PC-3 (cell line): ENCODE measurements around the gene USP19. TPM values are rescaled to one million over a fixed set of nuclear protein-coding genes. Genes with fewer than 3 reads are reported as not detected.
A peak's percentile ranks its signal among the peaks of the same experiment; 100 is the strongest.

Source experiments
- ATAC-seq: fragments of 200-7000 bp; cut with Tn5 transposase; 2 replicates; pipeline ENCODE4 v1.9.1; 2020; ENCODE audit warnings: mild to moderate bottlenecking, moderate library complexity
- BruUV-seq: library from RNA; stranded (reverse); fragments of 400-500 nt; replicated peaks from 2 replicates; lab custom pipeline; 2021; lab: Mats Ljungman, UMichigan
- CTCF ChIA-PET: fragments of 300-600 bp; sonication (Branson Sonifier 250); formaldehyde crosslinking; loops from one replicate; lab custom pipeline; 2022; ENCODE audit warnings: antibody characterized with exemption; lab: Charles Lee
- POLR2A ChIA-PET: fragments of 300-600 bp; sonication (Branson Sonifier 250); formaldehyde crosslinking; loops from one replicate; lab custom pipeline; 2022; ENCODE audit warnings: antibody characterized with exemption; ENCODE audit not compliant: unreplicated experiment; lab: Charles Lee
- DNase-seq: peaks from one replicate; pipeline ENCODE4 v3.0.0-alpha.2; 2015
- H2AFZ ChIP-seq: fragments of 300-600 bp; sonication (generic); 2 replicates; pipeline ENCODE4 v1.6.0; 2016; ENCODE audit warnings: antibody characterized with exemption, low read length
- H3F3A ChIP-seq: fragments of 300-600 bp; sonication (generic); one replicate; pipeline ENCODE4 v1.6.0; 2017; ENCODE audit warnings: antibody characterized with exemption, low read length, control low read depth, mild to moderate bottlenecking; ENCODE audit not compliant: unreplicated experiment
- H3K27ac ChIP-seq: fragments of 300-600 bp; sonication (generic); 2 replicates; pipeline ENCODE4 v1.5.1; 2016; ENCODE audit warnings: mild to moderate bottlenecking, low read length
- H3K27me3 ChIP-seq: fragments of 300-600 bp; sonication (generic); 2 replicates; pipeline ENCODE4 v1.6.1; 2016; ENCODE audit warnings: low read length, mixed read lengths
- H3K36me3 ChIP-seq: fragments of 300-600 bp; sonication (generic); 2 replicates; pipeline ENCODE4 v1.6.1; 2016; ENCODE audit warnings: low read depth, mixed run types, low read length, mixed read lengths
- H3K4me1 ChIP-seq: fragments of 300-600 bp; sonication (generic); 2 replicates; pipeline ENCODE4 v1.5.1; 2016; ENCODE audit warnings: low read length; ENCODE audit not compliant: insufficient read depth
- H3K4me2 ChIP-seq: fragments of 300-600 bp; sonication (generic); 2 replicates; pipeline ENCODE4 v1.6.0; 2016; ENCODE audit warnings: low read length
- H3K4me3 ChIP-seq: fragments of 300-600 bp; sonication (generic); 2 replicates; pipeline ENCODE4 v1.5.1; 2016; ENCODE audit warnings: mild to moderate bottlenecking, low read length, mixed read lengths
- H3K79me2 ChIP-seq: fragments of 300-600 bp; sonication (generic); 2 replicates; pipeline ENCODE4 v1.6.1; 2017; ENCODE audit warnings: low read length, mixed read lengths
- H3K9ac ChIP-seq: fragments of 300-600 bp; sonication (generic); 2 replicates; pipeline ENCODE4 v1.6.0; 2016; ENCODE audit warnings: mild to moderate bottlenecking, low read length
- H3K9me2 ChIP-seq: fragments of 300-600 bp; sonication (generic); replicated peaks from 2 replicates; pipeline ENCODE4 v1.6.1; 2016; ENCODE audit warnings: mixed run types, low read length, mixed read lengths
- H3K9me3 ChIP-seq: fragments of 300-600 bp; sonication (generic); 2 replicates; pipeline ENCODE4 v1.6.1; 2016; ENCODE audit warnings: low read length, mixed read lengths
- H4K20me1 ChIP-seq: fragments of 300-600 bp; sonication (generic); 2 replicates; pipeline ENCODE4 v1.6.1; 2016; ENCODE audit warnings: low read length, mixed read lengths
- EZH2 ChIP-seq: fragments of 300-600 bp; sonication (generic); IDR thresholded peaks from one replicate; pipeline ENCODE4 v1.6.1; 2017; ENCODE audit warnings: antibody characterized with exemption, mild to moderate bottlenecking, low read length; ENCODE audit not compliant: unreplicated experiment
- EZH2phosphoT487 ChIP-seq: fragments of 300-600 bp; sonication (generic); IDR thresholded peaks from 2 replicates; pipeline ENCODE4 v1.6.1; 2018; ENCODE audit warnings: mild to moderate bottlenecking, antibody characterized with exemption, low read length, borderline replicate concordance
- intact Hi-C: fragments of 100-400 bp; cut with micrococcal nuclease; formaldehyde crosslinking; loops from 2 replicates; pipeline ENCODE4 v1.9.0; 2023
- total RNA-seq: library from RNA; depleted of rRNA; stranded (reverse); fragments of >200 nt; gene quantifications from 2 replicates; pipeline ENCODE4 v1.2.3, GENCODE V29; 2014
- TF ChIP-seq, protein P1 (sequence below): fragments of 300-600 bp; sonication (generic); conservative IDR thresholded peaks from 2 replicates; pipeline ENCODE4 v1.5.1; 2017; ENCODE audit warnings: antibody characterized with exemption, low read depth, mild to moderate bottlenecking, low read length

The USP19 gene
- total RNA-seq, 1 experiment from 2014 or later = 84.4 TPM

DNA sequence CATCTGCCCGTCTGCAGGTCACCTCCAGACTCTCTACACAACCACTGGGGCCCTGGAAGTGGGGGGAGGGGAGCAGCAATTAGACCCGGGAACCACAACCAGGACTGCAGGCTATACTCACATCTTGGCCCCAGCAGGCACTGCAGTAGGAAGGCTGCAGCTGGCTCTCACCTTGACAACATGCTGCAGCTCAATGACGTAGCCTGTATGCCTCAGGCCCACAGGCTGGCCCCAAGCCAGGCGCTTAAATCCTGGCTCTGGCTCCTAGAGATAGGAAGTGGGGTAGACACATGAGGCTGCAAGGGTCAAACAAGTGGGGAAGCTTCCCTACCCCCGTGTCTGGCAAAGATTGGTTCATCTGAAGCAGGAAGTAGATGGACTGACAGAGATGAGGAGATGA is 22.2 kb downstream of the USP19 start:
- no peak for ATAC-seq
- H2AFZ ChIP-seq = no peak overlapping the region
- no peaks in the 10 kb centered on the region for H4K20me1 ChIP-seq
- H3K9me2 ChIP-seq = no peaks in the 10 kb centered on the region
- BruUV-seq = no TSS peak
- H3K27ac ChIP-seq = no peak overlapping the region
- H3K4me2 ChIP-seq = no peak overlapping the region
- no peaks in the 10 kb centered on the region for H3F3A ChIP-seq
- ChIA-PET CTCF (no interaction called here), POLR2A (no interaction called here)
- intact Hi-C loops = no loop called here
- H3K9ac ChIP-seq = no peak overlapping the region
- DNase-seq = no peak
- peaks cover 10% of the 10 kb centered on the region for H3K4me1 ChIP-seq
- H3K36me3 ChIP-seq = peaks cover 48% of the 10 kb centered on the region
- peaks cover 14% of the 10 kb centered on the region for H3K79me2 ChIP-seq
- no peak for TF ChIP-seq EZH2
- TF ChIP-seq, protein P1, sequence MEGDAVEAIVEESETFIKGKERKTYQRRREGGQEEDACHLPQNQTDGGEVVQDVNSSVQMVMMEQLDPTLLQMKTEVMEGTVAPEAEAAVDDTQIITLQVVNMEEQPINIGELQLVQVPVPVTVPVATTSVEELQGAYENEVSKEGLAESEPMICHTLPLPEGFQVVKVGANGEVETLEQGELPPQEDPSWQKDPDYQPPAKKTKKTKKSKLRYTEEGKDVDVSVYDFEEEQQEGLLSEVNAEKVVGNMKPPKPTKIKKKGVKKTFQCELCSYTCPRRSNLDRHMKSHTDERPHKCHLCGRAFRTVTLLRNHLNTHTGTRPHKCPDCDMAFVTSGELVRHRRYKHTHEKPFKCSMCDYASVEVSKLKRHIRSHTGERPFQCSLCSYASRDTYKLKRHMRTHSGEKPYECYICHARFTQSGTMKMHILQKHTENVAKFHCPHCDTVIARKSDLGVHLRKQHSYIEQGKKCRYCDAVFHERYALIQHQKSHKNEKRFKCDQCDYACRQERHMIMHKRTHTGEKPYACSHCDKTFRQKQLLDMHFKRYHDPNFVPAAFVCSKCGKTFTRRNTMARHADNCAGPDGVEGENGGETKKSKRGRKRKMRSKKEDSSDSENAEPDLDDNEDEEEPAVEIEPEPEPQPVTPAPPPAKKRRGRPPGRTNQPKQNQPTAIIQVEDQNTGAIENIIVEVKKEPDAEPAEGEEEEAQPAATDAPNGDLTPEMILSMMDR = no peak
- TF ChIP-seq EZH2phosphoT487 = no peak
- no peak overlapping the region for H3K4me3 ChIP-seq
- H3K27me3 ChIP-seq = no peaks in the 10 kb centered on the region
- no peaks in the 10 kb centered on the region for H3K9me3 ChIP-seq

DNA sequence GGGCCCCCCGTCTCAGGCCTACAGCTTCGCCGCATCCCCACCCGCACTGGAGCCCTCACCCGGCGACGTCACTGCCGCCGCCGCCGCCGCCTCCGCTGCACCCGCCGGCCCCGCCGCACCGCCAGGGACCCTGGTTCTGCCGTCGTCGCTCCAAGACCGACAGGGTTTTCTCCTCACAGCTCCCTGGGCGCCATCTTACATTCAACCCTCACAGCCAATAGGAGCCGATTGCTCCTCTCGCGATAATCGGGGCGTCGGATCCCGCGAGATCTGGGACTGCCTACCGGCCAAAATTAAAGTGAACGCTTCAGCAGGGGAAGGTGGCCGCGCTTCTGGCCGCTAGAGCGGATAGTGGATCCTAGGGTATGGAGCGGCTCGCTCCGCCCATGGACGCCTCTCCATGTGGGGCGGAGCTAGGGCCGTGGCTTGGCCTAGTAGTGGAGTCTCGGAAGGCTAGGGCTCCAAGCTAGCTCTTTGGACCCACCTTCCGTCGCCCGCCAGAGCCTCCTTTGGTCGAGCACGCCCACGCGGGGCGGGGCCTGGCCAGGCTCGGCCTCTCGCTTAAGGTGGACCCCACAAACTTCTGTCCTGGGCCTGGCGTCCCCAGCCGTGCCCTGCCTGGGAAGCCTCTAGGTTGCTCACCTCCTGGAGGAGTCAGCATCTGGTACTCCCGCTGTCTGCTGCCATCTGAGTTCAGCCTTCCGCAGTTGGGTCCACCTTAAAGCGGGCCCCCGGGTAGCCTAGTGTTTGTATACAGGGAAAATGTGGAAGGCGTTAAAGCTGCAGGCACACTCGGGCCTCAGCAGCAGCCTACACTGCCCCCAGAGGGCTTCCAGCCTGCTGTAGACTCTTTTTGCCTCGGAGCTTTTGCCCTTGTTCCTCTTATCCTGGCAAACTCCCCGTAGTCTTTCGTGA is 26.5 kb downstream of the USP19 start, which contains the start of gene QRICH1:
QRICH1 (minus strand) TSS at position 219 of the 915 bp plus-strand sequence. CDS start 17,054 bp downstream, outside the sequence.
- Histone ChIP-seq H3K4me2 (peak within 1 kb of the TSS; percentile 90), H4K20me1 (peaks cover 28% of the 10 kb centered on the region), H3K27ac (peak within 1 kb of the TSS; percentile 80), H2AFZ (peak within 1 kb of the TSS; percentile 77), H3K36me3 (peaks cover 27% of the 10 kb centered on the region), H3K4me1 (peaks cover 13% of the 10 kb centered on the region), H3K9me3 (no peaks in the 10 kb centered on the region), H3K9me2 (no peaks in the 10 kb centered on the region), H3K27me3 (no peaks in the 10 kb centered on the region), H3F3A (no peaks in the 10 kb centered on the region), H3K9ac (peak within 1 kb of the TSS; percentile 87), H3K4me3 (peak within 1 kb of the TSS; percentile 90), H3K79me2 (peaks cover 43% of the 10 kb centered on the region)
- ChIA-PET CTCF (interaction anchor here (0.6 to 1.4 kb wide), 12 partner anchors 12 to 1013 kb away, joined by 3 to 15 read pairs (median 4); partner anchors contain the start of genes KLHDC8B, LAMB2 and NDUFAF3), POLR2A (interaction anchor here (0.5 to 1.4 kb wide), 11 partner anchors 10 to 1431 kb away, joined by 3 to 18 read pairs (median 3); partner anchors contain the start of genes LAMB2, USP19 and WDR6)
- ATAC-seq = peak; percentile 84
- TSS peak; percentile 10 for BruUV-seq
- peak; percentile 99 for DNase-seq
- TF ChIP-seq, protein P1 = peak; percentile 62
- TF ChIP-seq EZH2 (no peak), EZH2phosphoT487 (no peak)
- intact Hi-C loops = loop anchor here (1.0 to 5.0 kb wide), 5 partner anchors 10 to 318 kb away; partner anchors contain the start of genes KLHDC8B, LAMB2, NDUFAF3 and QARS1
